ENCODE results near the gene HSPB6.

HSPB6 gene

GRCh38 chr19:35738021-35738886 lies 18.6 kb downstream of the HSPB6 start:
- H3K9me3 ChIP-seq (ENCODE audit: control insufficient read depth, insufficient read depth, low read length): no peaks in the 10 kb centered on the region
- no peak overlapping the region for H3K27ac ChIP-seq (ENCODE audit: low read depth, low read length)
- peaks cover 53% of the 10 kb centered on the region for H3K36me3 ChIP-seq (ENCODE audit: control insufficient read depth, low read length)
- no peaks in the 10 kb centered on the region for H4K20me1 ChIP-seq (ENCODE audit: control insufficient read depth, insufficient read depth, low read depth, low read length)
- no peak for TF ChIP-seq CTCF (IDR thresholded peaks at IDR 0.05; ENCODE audit: low read depth, low read length, poor library complexity, severe bottlenecking)
- no peak for TF ChIP-seq EZH2phosphoT487 (IDR thresholded peaks at IDR 0.05; ENCODE audit: borderline replicate concordance, low read length)
- no peaks in the 10 kb centered on the region for H3K79me2 ChIP-seq (ENCODE audit: control insufficient read depth, low read length)
- H3K27me3 ChIP-seq (ENCODE audit: control insufficient read depth, low read length): no peaks in the 10 kb centered on the region
- no peak overlapping the region for H3K4me3 ChIP-seq (ENCODE audit: low read length)
- no peak overlapping the region for H3K4me2 ChIP-seq (ENCODE audit: low read length)
- peaks cover 16% of the 10 kb centered on the region for H3F3A ChIP-seq (ENCODE audit: control insufficient read depth, insufficient read depth)
- H3K9me2 ChIP-seq (replicated peaks; ENCODE audit: control insufficient read depth, low read length): no peaks in the 10 kb centered on the region
- peaks cover 40% of the 10 kb centered on the region for H3K4me1 ChIP-seq (ENCODE audit: control insufficient read depth, low read length)

- no peak overlapping the region for H3K4me2 ChIP-seq (ENCODE audit: low read length)
Observed at GRCh38 chr19:35736913-35737886, 19.6 kb downstream of the HSPB6 start.

GRCh38 chr19:35734889-35735288 lies 21.9 kb downstream of the HSPB6 start:
- Histone ChIP-seq H3F3A (ENCODE audit: control insufficient read depth, insufficient read depth) (peaks cover 16% of the 10 kb centered on the region), H3K27ac (ENCODE audit: low read depth, low read length) (no peak overlapping the region), H3K4me3 (ENCODE audit: low read length) (no peak overlapping the region), H3K4me1 (ENCODE audit: control insufficient read depth, low read length) (peaks cover 20% of the 10 kb centered on the region), H3K9me3 (ENCODE audit: control insufficient read depth, insufficient read depth, low read length) (no peaks in the 10 kb centered on the region), H3K27me3 (ENCODE audit: control insufficient read depth, low read length) (no peaks in the 10 kb centered on the region), H3K36me3 (ENCODE audit: control insufficient read depth, low read length) (peaks cover 85% of the 10 kb centered on the region), H3K79me2 (ENCODE audit: control insufficient read depth, low read length) (no peaks in the 10 kb centered on the region), H3K9me2 (replicated peaks; ENCODE audit: control insufficient read depth, low read length) (no peaks in the 10 kb centered on the region), H3K4me2 (ENCODE audit: low read length) (no peak overlapping the region), H4K20me1 (ENCODE audit: control insufficient read depth, insufficient read depth, low read depth, low read length) (no peaks in the 10 kb centered on the region)
- TF ChIP-seq CTCF (IDR thresholded peaks at IDR 0.05; ENCODE audit: low read depth, low read length, poor library complexity, severe bottlenecking): no peak
- no peak for TF ChIP-seq EZH2phosphoT487 (IDR thresholded peaks at IDR 0.05; ENCODE audit: borderline replicate concordance, low read length)

More at GRCh38 chr19:35736913-35737886, 19.6 kb downstream of the HSPB6 start:
- peak; percentile 33 for TF ChIP-seq CTCF (IDR thresholded peaks at IDR 0.05; ENCODE audit: low read depth, low read length, poor library complexity, severe bottlenecking)
- TF ChIP-seq EZH2phosphoT487 (IDR thresholded peaks at IDR 0.05; ENCODE audit: borderline replicate concordance, low read length): no peak
- Histone ChIP-seq H3K4me3 (ENCODE audit: low read length) (no peak overlapping the region), H3K27me3 (ENCODE audit: control insufficient read depth, low read length) (no peaks in the 10 kb centered on the region), H3K4me1 (ENCODE audit: control insufficient read depth, low read length) (peaks cover 34% of the 10 kb centered on the region), H3K36me3 (ENCODE audit: control insufficient read depth, low read length) (peaks cover 63% of the 10 kb centered on the region), H4K20me1 (ENCODE audit: control insufficient read depth, insufficient read depth, low read depth, low read length) (no peaks in the 10 kb centered on the region), H3K79me2 (ENCODE audit: control insufficient read depth, low read length) (no peaks in the 10 kb centered on the region), H3K27ac (ENCODE audit: low read depth, low read length) (no peak overlapping the region), H3K9me2 (replicated peaks; ENCODE audit: control insufficient read depth, low read length) (no peaks in the 10 kb centered on the region), H3F3A (ENCODE audit: control insufficient read depth, insufficient read depth) (peaks cover 16% of the 10 kb centered on the region), H3K9me3 (ENCODE audit: control insufficient read depth, insufficient read depth, low read length) (no peaks in the 10 kb centered on the region)

Data from DOHH2 (cell line).